H1 (cell line): Measurements from ENCODE around the gene SLC26A11. TPM values are rescaled to one million over a fixed set of nuclear protein-coding genes. Genes with fewer than 3 reads are reported as not detected.

Experiments used
- CTCF ChIA-PET: fragments of 300-600 bp; sonication (Branson Sonifier 250); formaldehyde crosslinking; loops from one replicate; lab custom pipeline; 2021; ENCODE audit not compliant: partially characterized antibody; lab: Charles Lee
- POLR2A ChIA-PET: fragments of 300-600 bp; sonication (Branson Sonifier 250); formaldehyde crosslinking; loops from one replicate; lab custom pipeline; 2021; ENCODE audit warnings: inconsistent platforms; ENCODE audit not compliant: partially characterized antibody; lab: Charles Lee
- DNase-seq, 2 experiments: peaks; one replicate each; pipeline versions ENCODE4 v3.0.0 to v3.0.0-alpha.2; 2010 to 2022; ENCODE audit warnings: low spot score in 2 of 2, low read depth in 1 of 2, mixed read lengths in 1 of 2
- FAIRE-seq: peaks from 2 replicates; lab custom pipeline; 2011; peaks lifted over from hg19 to GRCh38; lab: Jason Lieb, UNC
- H2AFZ ChIP-seq: 2 replicates; pipeline ENCODE4 v1.8.1; 2012; ENCODE audit warnings: low read length, inconsistent platforms
- H2AK5ac ChIP-seq: 2 replicates; pipeline ENCODE4 v1.6.1; 2013; ENCODE audit warnings: low read depth, low read length
- H2BK120ac ChIP-seq: replicated peaks from 2 replicates; pipeline ENCODE3; 2013; ENCODE audit warnings: low read depth, low read length, inconsistent platforms
- H2BK12ac ChIP-seq: 2 replicates; pipeline ENCODE4 v1.6.1; 2013; ENCODE audit warnings: low read depth, low read length
- H2BK15ac ChIP-seq: 2 replicates; pipeline ENCODE4 v1.6.1; 2013; ENCODE audit warnings: low read length
- H2BK20ac ChIP-seq: 2 replicates; pipeline ENCODE4 v1.6.1; 2013; ENCODE audit warnings: low read length
- H2BK5ac ChIP-seq: 2 replicates; pipeline ENCODE4 v1.6.1; 2013; ENCODE audit warnings: low read depth, low read length
- H3K14ac ChIP-seq: 2 replicates; pipeline ENCODE4 v1.6.1; 2013; ENCODE audit warnings: inconsistent platforms; ENCODE audit not compliant: insufficient read length
- H3K18ac ChIP-seq: 2 replicates; pipeline ENCODE4 v1.6.1; 2013; ENCODE audit warnings: low read length; ENCODE audit errors: extremely low read depth
- H3K23ac ChIP-seq: 2 replicates; pipeline ENCODE4 v1.6.1; 2013; ENCODE audit warnings: inconsistent platforms; ENCODE audit not compliant: insufficient read length
- H3K23me2 ChIP-seq: 2 replicates; pipeline ENCODE4 v1.6.1; 2013; ENCODE audit warnings: low read depth, low read length
- H3K27ac ChIP-seq: 2 replicates; pipeline ENCODE4 v1.6.1; 2011; ENCODE audit warnings: low read depth, low read length, inconsistent platforms
- H3K27me3 ChIP-seq, 4 experiments: replicated peaks in 1 of 4; 1 replicate in 1 of 4; 2 replicates in 3 of 4; pipeline versions ENCODE4 v1.6.1 to v1.8.1; 2011 to 2013; ENCODE audit warnings: low read length in 3 of 4, mild to moderate bottlenecking in 3 of 4, inconsistent platforms in 2 of 4, mixed read lengths in 2 of 4, moderate library complexity in 1 of 4; ENCODE audit not compliant: control insufficient read depth in 3 of 4, insufficient read depth in 3 of 4; ENCODE audit errors: extremely low read depth in 1 of 4
- H3K36me3 ChIP-seq, 4 experiments: 2 replicates each; pipeline versions ENCODE4 v1.6.1 to v1.8.1; 2011 to 2013; ENCODE audit warnings: mild to moderate bottlenecking in 4 of 4, low read length in 3 of 4, moderate library complexity in 2 of 4, control low read depth in 1 of 4, inconsistent platforms in 1 of 4; ENCODE audit not compliant: insufficient read depth in 4 of 4, control insufficient read depth in 2 of 4
- H3K4ac ChIP-seq: replicated peaks from 2 replicates; pipeline ENCODE3; 2013; ENCODE audit warnings: low read length, low read depth, mixed read lengths, inconsistent platforms; ENCODE audit not compliant: insufficient read length
- H3K4me1 ChIP-seq, 4 experiments: replicated peaks in 1 of 4; 1 replicate in 1 of 4; 2 replicates in 3 of 4; pipeline versions ENCODE4 v1.6.1 to v1.8.1; 2011 to 2013; ENCODE audit warnings: low read length in 3 of 4, inconsistent platforms in 2 of 4, mixed read lengths in 1 of 4; ENCODE audit not compliant: insufficient read depth in 4 of 4, control insufficient read depth in 3 of 4
- H3K4me2 ChIP-seq, 2 experiments: 2 replicates each; pipeline versions ENCODE4 v1.6.1 to v1.8.1; 2011 to 2013; ENCODE audit warnings: low read depth in 2 of 2, low read length in 2 of 2, control low read depth in 1 of 2, inconsistent platforms in 1 of 2, mild to moderate bottlenecking in 1 of 2; ENCODE audit not compliant: insufficient read depth in 1 of 2
- H3K4me3 ChIP-seq, 4 experiments: fragments of 200-600, 300-600 bp in 1 of 4; sonication (generic), shearing (Covaris generic), sonication (Bioruptor Twin) in 1 of 4; 2 replicates each; pipeline versions ENCODE4 v1.5.1 to v1.8.1; 2011 to 2016; ENCODE audit warnings: low read length in 4 of 4, low read depth in 3 of 4, control low read depth in 2 of 4, inconsistent platforms in 2 of 4, mild to moderate bottlenecking in 2 of 4, mixed read lengths in 1 of 4, moderate library complexity in 1 of 4; ENCODE audit not compliant: insufficient read depth in 2 of 4; ENCODE audit errors: extremely low read depth in 1 of 4
- H3K56ac ChIP-seq: replicated peaks from 2 replicates; pipeline ENCODE3; 2013; ENCODE audit warnings: low read depth, mild to moderate bottlenecking, mixed read lengths, low read length, inconsistent platforms; ENCODE audit not compliant: insufficient read length
- H3K79me1 ChIP-seq: 2 replicates; pipeline ENCODE4 v1.6.1; 2013; ENCODE audit warnings: low read depth, low read length, control low read depth
- H3K79me2 ChIP-seq, 2 experiments: 2 replicates each; pipeline versions ENCODE4 v1.6.1 to v1.8.1; 2012 to 2013; ENCODE audit warnings: low read length in 2 of 2, mild to moderate bottlenecking in 2 of 2, inconsistent platforms in 1 of 2; ENCODE audit not compliant: insufficient read depth in 2 of 2, control insufficient read depth in 1 of 2
- H3K9ac ChIP-seq, 4 experiments: replicated peaks in 1 of 4; 1 replicate in 1 of 4; 2 replicates in 3 of 4; pipeline versions ENCODE4 v1.6.1 to v1.8.1; 2011 to 2013; ENCODE audit warnings: low read depth in 3 of 4, low read length in 3 of 4, control low read depth in 2 of 4, mild to moderate bottlenecking in 2 of 4, moderate library complexity in 2 of 4, inconsistent platforms in 1 of 4; ENCODE audit errors: extremely low read depth in 1 of 4
- H3K9me3 ChIP-seq, 2 experiments: 2 replicates each; pipeline versions ENCODE4 v1.6.1 to v1.8.1; 2012 to 2013; ENCODE audit warnings: mild to moderate bottlenecking in 2 of 2, moderate library complexity in 2 of 2, control low read depth in 1 of 2, inconsistent platforms in 1 of 2, low read depth in 1 of 2, low read length in 1 of 2, mixed read lengths in 1 of 2; ENCODE audit not compliant: insufficient read depth in 2 of 2
- H4K20me1 ChIP-seq, 2 experiments: replicated peaks in 1 of 2; 2 replicates each; pipeline versions ENCODE3 to v1.8.1; 2011 to 2013; ENCODE audit warnings: inconsistent platforms in 2 of 2, low read length in 2 of 2, mild to moderate bottlenecking in 1 of 2; ENCODE audit not compliant: insufficient read depth in 2 of 2, control insufficient read depth in 1 of 2
- H4K5ac ChIP-seq: 2 replicates; pipeline ENCODE4 v1.6.1; 2013; ENCODE audit warnings: low read length, low read depth, mixed read lengths, inconsistent platforms; ENCODE audit not compliant: insufficient read length
- H4K8ac ChIP-seq: 2 replicates; pipeline ENCODE4 v1.8.0; 2013; ENCODE audit warnings: mild to moderate bottlenecking, moderate library complexity, low read length, inconsistent platforms; ENCODE audit not compliant: insufficient read depth; ENCODE audit errors: extremely low read depth
- H4K91ac ChIP-seq: replicated peaks from 2 replicates; pipeline ENCODE3; 2013; ENCODE audit warnings: low read length, mixed read lengths, inconsistent platforms; ENCODE audit not compliant: insufficient read length
- CTCF ChIP-seq, 3 experiments: IDR thresholded peaks; 1 replicate in 2 of 3; 2 replicates in 1 of 3; pipeline versions ENCODE4 v1.5.1 to v1.6.1; 2011; ENCODE audit warnings: low read length in 3 of 3, mild to moderate bottlenecking in 3 of 3, inconsistent platforms in 2 of 3, low read depth in 1 of 3, moderate library complexity in 1 of 3; ENCODE audit not compliant: insufficient read depth in 1 of 3; ENCODE audit errors: control extremely low read depth in 1 of 3
- E2F6 ChIP-seq: IDR thresholded peaks from 2 replicates; pipeline ENCODE4 v1.6.1; 2012; ENCODE audit warnings: inconsistent platforms
- JUND ChIP-seq: IDR thresholded peaks from 2 replicates; pipeline ENCODE4 v1.6.1; 2011; ENCODE audit warnings: mild to moderate bottlenecking, improper control_type of control experiment, low read length
- KDM5A ChIP-seq: fragments of 200-600 bp; IDR thresholded peaks from 2 replicates; pipeline ENCODE4 v1.7.1; 2012; ENCODE audit warnings: mild to moderate bottlenecking, low read length, inconsistent platforms, mixed read lengths
- NRF1 ChIP-seq: IDR thresholded peaks from 2 replicates; pipeline ENCODE4 v1.6.1; 2011; ENCODE audit warnings: mild to moderate bottlenecking, low read depth, low read length, improper control_type of control experiment
- WGBS, 2 experiments: shearing (Covaris generic) in 1 of 2; methylation state at CpG; one replicate each; pipeline versions ENCODE4 v1.1.6 to v1.1.7; 2013 to 2015; ENCODE audit warnings: low lambda C conversion rate in 2 of 2, mixed read lengths in 2 of 2, inconsistent platforms in 1 of 2, low coverage in 1 of 2, missing lambda C conversion rate in 1 of 2; ENCODE audit not compliant: insufficient replicate concordance in 2 of 2, insufficient coverage in 1 of 2, insufficient read length in 1 of 2; ENCODE audit errors: extremely low coverage in 1 of 2, missing lambda C conversion rate in 1 of 2; 5-methylcytosine and 5-hydroxymethylcytosine counted together
- polyA plus RNA-seq, 7 experiments: library from polyadenylated mRNA; depleted of rRNA in 3 of 7; stranded (reverse) in 5 of 7; unstranded in 2 of 7; fragments of >200 nt in 5 of 7; fragments of 200-250 nt in 2 of 7; gene quantifications; 1 replicate in 5 of 7; 2 replicates in 1 of 7; 4 replicates in 1 of 7; pipeline versions ENCODE4 v1.2.1 to v1.2.3, GENCODE V29; 2011 to 2013; ENCODE audit warnings: missing spikeins in 2 of 7, mixed read lengths in 2 of 7
- total RNA-seq: library from RNA; stranded (reverse); fragmentation: NEBNext Ultra II Directional; extraction: Animal tissue kit (Norgen Biotek cat#: 25700); gene quantifications from 2 replicates; pipeline ENCODE4 v1.2.1, GENCODE V29; 2021

The SLC26A11 gene
- total and polyA plus RNA-seq, 2 of the 8 experiments (the other 6 are each of a cell fraction or from before 2014, with no cell fraction given) = 15.5 to 25.9 TPM

- H3K9me3 ChIP-seq = peaks cover 0 to 2% of the 10 kb centered on the region in 2 experiments; a peak in 1 of 4 replicates
- H2BK12ac ChIP-seq = no peak overlapping the region
- H2AK5ac ChIP-seq = no peak overlapping the region
- no peak overlapping the region for H3K4ac ChIP-seq
- no peak overlapping the region for H3K23ac ChIP-seq
- WGBS, 2 experiments = 86% methylated on average over 11 of the region's 11 CpGs; no CpG with 5 or more reads in 1 of the 2 experiments
- H4K91ac ChIP-seq = no peak overlapping the region
- peaks cover 0 to 3% of the 10 kb centered on the region in 2 experiments for H4K20me1 ChIP-seq
- FAIRE-seq (no peak), DNase-seq (no peak)
- H3K27me3 ChIP-seq = no peaks in the 10 kb centered on the region
- H3K4me2 ChIP-seq = no peak overlapping the region
- H3K4me3 ChIP-seq = no peak overlapping the region
- H3K23me2 ChIP-seq = no peaks in the 10 kb centered on the region
- no peak overlapping the region for H3K9ac ChIP-seq
- TF ChIP-seq JUND (no peak), KDM5A (no peak), NRF1 (no peak), E2F6 (no peak), CTCF (IDR thresholded peaks at IDR 0.05; ENCODE audit: control extremely low read depth in 1 of 3, insufficient read depth in 1 of 3, low read depth in 1 of 3, low read length in 3 of 3) (peak in 1 of 3 experiments; percentile 15; a peak in 1 of 4 replicates)
- no peak overlapping the region for H3K27ac ChIP-seq
- H3K14ac ChIP-seq = no peak overlapping the region
- H3K4me1 ChIP-seq = no peaks in the 10 kb centered on the region; a peak in 1 of 7 replicates
- peak overlapping the region; percentile 52; the same call in 1 of the 2 replicates for H2BK5ac ChIP-seq
- H3K36me3 ChIP-seq = no peaks in the 10 kb centered on the region
- no peak overlapping the region for H4K5ac ChIP-seq
- no peak overlapping the region for H3K18ac ChIP-seq
- no peaks in the 10 kb centered on the region for H3K79me1 ChIP-seq
- no peak overlapping the region for H2BK120ac ChIP-seq
- H3K79me2 ChIP-seq = no peaks in the 10 kb centered on the region
- 0 out of 2 replicates have a peak overlapping the region, but pooled peaks have one; percentile 51 for H4K8ac ChIP-seq
- H2BK20ac ChIP-seq = no peak overlapping the region
- no peak overlapping the region for H2AFZ ChIP-seq
- ChIA-PET POLR2A (interaction anchor here (1.0 to 1.7 kb wide), 7 partner anchors 7 to 120 kb away, joined by 3 to 4 read pairs (median 3); no protein-coding TSS in a partner anchor), CTCF (interaction anchor here (0.6 to 9.0 kb wide), 9 partner anchors 9 to 193 kb away, joined by 3 to 90 read pairs (median 4); no protein-coding TSS in a partner anchor)
- no peak overlapping the region for H3K56ac ChIP-seq
- H2BK15ac ChIP-seq = no peak overlapping the region
These were observed 16.7 kb upstream of the SLC26A11 start for GRCh38 chr17:80203471-80203963.
